ENCODE data around the gene CCDC28B. TPM values are rescaled to one million over a fixed set of nuclear protein-coding genes. Genes with fewer than 3 reads are reported as not detected.

CCDC28B gene
- total and polyA plus RNA-seq, 2 donors (not counting 1 experiment from before 2014, with no cell fraction given) = 10.1 to 12.4 TPM

GRCh38 chr1:32223683-32224082, 23.3 kb downstream of the CCDC28B start:
- Histone ChIP-seq H3K27ac (ENCODE audit: insufficient read depth, low read length) (peak overlapping the region; percentile 100), H4K20me1 (ENCODE audit: control insufficient read depth, extremely low read depth, insufficient read depth, low read length) (no peaks in the 10 kb centered on the region), H2AFZ (ENCODE audit: low read length) (no peak overlapping the region), H3K9ac (ENCODE audit: insufficient read depth, low read length) (no peak overlapping the region), H3K27me3 (ENCODE audit: control insufficient read depth, insufficient read depth, low read length) (no peaks in the 10 kb centered on the region), H3K4me3 (replicated peaks in 1 of 4; ENCODE audit: control extremely low read depth in 1 of 4, insufficient read depth in 1 of 4, low read depth in 3 of 4, low read length in 4 of 4) (peak overlapping the region in 2 of 4 experiments; percentile 11 to 16), H3K4me2 (ENCODE audit: extremely low read depth, insufficient read depth, low read length) (peak overlapping the region; percentile 63), H3K79me2 (ENCODE audit: control insufficient read depth, insufficient read depth, low read length) (peaks cover 33% of the 10 kb centered on the region), H3K9me3 (ENCODE audit: control insufficient read depth, insufficient read depth, low read depth, low read length) (no peaks in the 10 kb centered on the region), H3K4me1 (ENCODE audit: control insufficient read depth, extremely low read depth, insufficient read depth, low read length) (peaks cover 20% of the 10 kb centered on the region), H3K36me3 (ENCODE audit: control insufficient read depth, insufficient read depth, low read length) (peaks cover 20% of the 10 kb centered on the region)
- TF ChIP-seq CTCF (conservative IDR thresholded peaks at IDR 0.05 in 1 of 2, IDR thresholded peaks at IDR 0.05 in 1 of 2; ENCODE audit: low read depth in 1 of 2, low read length in 2 of 2) = no peak
- TF ChIP-seq EZH2 (IDR thresholded peaks at IDR 0.05; ENCODE audit: low read length, missing control alignments) = no peak
- no peak for DNase-seq (ENCODE audit: low read depth in 2 of 2)

- peaks cover 20% of the 10 kb centered on the region for H3K4me1 ChIP-seq (ENCODE audit: control insufficient read depth, extremely low read depth, insufficient read depth, low read length)
- H3K4me2 ChIP-seq (ENCODE audit: extremely low read depth, insufficient read depth, low read length) = no peak overlapping the region
- H3K36me3 ChIP-seq (ENCODE audit: control insufficient read depth, insufficient read depth, low read length) = peaks cover 24% of the 10 kb centered on the region
- no peaks in the 10 kb centered on the region for H3K27me3 ChIP-seq (ENCODE audit: control insufficient read depth, insufficient read depth, low read length)
- H3K79me2 ChIP-seq (ENCODE audit: control insufficient read depth, insufficient read depth, low read length) = peaks cover 33% of the 10 kb centered on the region
- H3K9me3 ChIP-seq (ENCODE audit: control insufficient read depth, insufficient read depth, low read depth, low read length) = no peaks in the 10 kb centered on the region
- DNase-seq (ENCODE audit: low read depth in 2 of 2) = no peak
- TF ChIP-seq EZH2 (IDR thresholded peaks at IDR 0.05; ENCODE audit: low read length, missing control alignments) = no peak
- no peak for TF ChIP-seq CTCF (conservative IDR thresholded peaks at IDR 0.05 in 1 of 2, IDR thresholded peaks at IDR 0.05 in 1 of 2; ENCODE audit: low read depth in 1 of 2, low read length in 2 of 2)
- H3K9ac ChIP-seq (ENCODE audit: insufficient read depth, low read length) = no peak overlapping the region
- no peak overlapping the region for H2AFZ ChIP-seq (ENCODE audit: low read length)
- H3K4me3 ChIP-seq (replicated peaks in 1 of 4; ENCODE audit: control extremely low read depth in 1 of 4, insufficient read depth in 1 of 4, low read depth in 3 of 4, low read length in 4 of 4) = no peak overlapping the region
- peak overlapping the region; percentile 100 for H3K27ac ChIP-seq (ENCODE audit: insufficient read depth, low read length)
- no peaks in the 10 kb centered on the region for H4K20me1 ChIP-seq (ENCODE audit: control insufficient read depth, extremely low read depth, insufficient read depth, low read length)
Measured at GRCh38 chr1:32224285-32224684, 23.9 kb downstream of the CCDC28B start.

- Histone ChIP-seq H3K9ac (ENCODE audit: insufficient read depth, low read length) (no peak overlapping the region), H3K27ac (ENCODE audit: insufficient read depth, low read length) (no peak overlapping the region), H3K27me3 (ENCODE audit: control insufficient read depth, insufficient read depth, low read length) (no peaks in the 10 kb centered on the region), H3K79me2 (ENCODE audit: control insufficient read depth, insufficient read depth, low read length) (peaks cover 8% of the 10 kb centered on the region), H2AFZ (ENCODE audit: low read length) (no peak overlapping the region), H3K4me2 (ENCODE audit: extremely low read depth, insufficient read depth, low read length) (no peak overlapping the region), H3K36me3 (ENCODE audit: control insufficient read depth, insufficient read depth, low read length) (peaks cover 30% of the 10 kb centered on the region), H4K20me1 (ENCODE audit: control insufficient read depth, extremely low read depth, insufficient read depth, low read length) (no peaks in the 10 kb centered on the region), H3K4me1 (ENCODE audit: control insufficient read depth, extremely low read depth, insufficient read depth, low read length) (no peaks in the 10 kb centered on the region), H3K9me3 (ENCODE audit: control insufficient read depth, insufficient read depth, low read depth, low read length) (no peaks in the 10 kb centered on the region), H3K4me3 (replicated peaks in 1 of 4; ENCODE audit: control extremely low read depth in 1 of 4, insufficient read depth in 1 of 4, low read depth in 3 of 4, low read length in 4 of 4) (no peak overlapping the region)
- TF ChIP-seq CTCF (conservative IDR thresholded peaks at IDR 0.05 in 1 of 2, IDR thresholded peaks at IDR 0.05 in 1 of 2; ENCODE audit: low read depth in 1 of 2, low read length in 2 of 2) = no peak
- no peak for TF ChIP-seq EZH2 (IDR thresholded peaks at IDR 0.05; ENCODE audit: low read length, missing control alignments)
- no peak for DNase-seq (ENCODE audit: low read depth in 2 of 2)
Measured at GRCh38 chr1:32228771-32229170, 28.4 kb downstream of the CCDC28B start.
